Type B pancreatic cell (in vitro differentiated cells): ENCODE measurements around the gene SLC38A6. TPM values are rescaled to one million over a fixed set of nuclear protein-coding genes. Genes with fewer than 3 reads are reported as not detected.
A peak's percentile ranks its signal among the peaks of the same experiment; 100 is the strongest.

ENCODE experiments used
- DNase-seq: peaks from one replicate; pipeline ENCODE4 v3.0.0; 2021; ENCODE audit warnings: mixed read lengths; ENCODE audit not compliant: unreplicated experiment; ENCODE audit errors: extremely low spot score
- H3K27ac Mint-ChIP-seq: 2 replicates; pipeline ENCODE4 v1.8.0; 2021; ENCODE audit warnings: mild to moderate bottlenecking, mixed read lengths
- H3K27me3 Mint-ChIP-seq: 2 replicates; pipeline ENCODE4 v1.8.0; 2021; ENCODE audit warnings: mixed read lengths
- H3K36me3 Mint-ChIP-seq: 2 replicates; pipeline ENCODE4 v1.8.0; 2021; ENCODE audit warnings: mixed read lengths
- H3K4me1 Mint-ChIP-seq: one replicate; pipeline ENCODE4 v1.8.0; 2021; ENCODE audit warnings: mixed read lengths; ENCODE audit not compliant: unreplicated experiment
- H3K4me3 Mint-ChIP-seq: 2 replicates; pipeline ENCODE4 v1.8.0; 2021; ENCODE audit warnings: mild to moderate bottlenecking, mixed read lengths
- H3K9me3 Mint-ChIP-seq: 2 replicates; pipeline ENCODE4 v1.8.0; 2021; ENCODE audit warnings: mixed read lengths
- total RNA-seq: library from RNA; stranded (reverse); gene quantifications from 2 replicates; pipeline ENCODE4 v1.2.1, GENCODE V29; 2021; ENCODE audit warnings: low replicate concordance
- TF ChIP-seq, protein P1 (sequence below): fragments of 200-600 bp; sonication (generic); conservative IDR thresholded peaks from 2 replicates; pipeline ENCODE4 v1.5.0; 2021; ENCODE audit warnings: antibody characterized with exemption, mild to moderate bottlenecking

The SLC38A6 gene
- total RNA-seq, 1 donor from 2014 or later: 19.1 TPM

- no peak overlapping the region for H3K27ac Mint-ChIP-seq
- no peaks in the 10 kb centered on the region for H3K4me1 Mint-ChIP-seq
- peaks cover 28% of the 10 kb centered on the region for H3K36me3 Mint-ChIP-seq
- peaks cover 4% of the 10 kb centered on the region for H3K9me3 Mint-ChIP-seq
- no peak for DNase-seq
- no peak overlapping the region for H3K4me3 Mint-ChIP-seq
- H3K27me3 Mint-ChIP-seq: no peaks in the 10 kb centered on the region
- TF ChIP-seq, protein P1, sequence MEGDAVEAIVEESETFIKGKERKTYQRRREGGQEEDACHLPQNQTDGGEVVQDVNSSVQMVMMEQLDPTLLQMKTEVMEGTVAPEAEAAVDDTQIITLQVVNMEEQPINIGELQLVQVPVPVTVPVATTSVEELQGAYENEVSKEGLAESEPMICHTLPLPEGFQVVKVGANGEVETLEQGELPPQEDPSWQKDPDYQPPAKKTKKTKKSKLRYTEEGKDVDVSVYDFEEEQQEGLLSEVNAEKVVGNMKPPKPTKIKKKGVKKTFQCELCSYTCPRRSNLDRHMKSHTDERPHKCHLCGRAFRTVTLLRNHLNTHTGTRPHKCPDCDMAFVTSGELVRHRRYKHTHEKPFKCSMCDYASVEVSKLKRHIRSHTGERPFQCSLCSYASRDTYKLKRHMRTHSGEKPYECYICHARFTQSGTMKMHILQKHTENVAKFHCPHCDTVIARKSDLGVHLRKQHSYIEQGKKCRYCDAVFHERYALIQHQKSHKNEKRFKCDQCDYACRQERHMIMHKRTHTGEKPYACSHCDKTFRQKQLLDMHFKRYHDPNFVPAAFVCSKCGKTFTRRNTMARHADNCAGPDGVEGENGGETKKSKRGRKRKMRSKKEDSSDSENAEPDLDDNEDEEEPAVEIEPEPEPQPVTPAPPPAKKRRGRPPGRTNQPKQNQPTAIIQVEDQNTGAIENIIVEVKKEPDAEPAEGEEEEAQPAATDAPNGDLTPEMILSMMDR: no peak
Observed at GRCh38 chr14:60999536-60999935, 18.5 kb downstream of the SLC38A6 start.

GRCh38 chr14:61003571-61003970 is 22.5 kb downstream of the SLC38A6 start:
- Mint-ChIP-seq H3K27ac (no peak overlapping the region), H3K4me3 (no peak overlapping the region), H3K9me3 (no peaks in the 10 kb centered on the region), H3K36me3 (peaks cover 8% of the 10 kb centered on the region), H3K27me3 (no peaks in the 10 kb centered on the region), H3K4me1 (no peaks in the 10 kb centered on the region)
- TF ChIP-seq, protein P1: no peak
- DNase-seq: no peak

- Mint-ChIP-seq H3K27ac (no peak overlapping the region), H3K4me1 (no peaks in the 10 kb centered on the region), H3K36me3 (peaks cover 5% of the 10 kb centered on the region), H3K4me3 (no peak overlapping the region), H3K27me3 (no peaks in the 10 kb centered on the region), H3K9me3 (no peaks in the 10 kb centered on the region)
- no peak for DNase-seq
- TF ChIP-seq, protein P1: no peak
Observed at GRCh38 chr14:61019537-61019936, 38.5 kb downstream of the SLC38A6 start.

- no peaks in the 10 kb centered on the region for H3K27me3 Mint-ChIP-seq
- H3K27ac Mint-ChIP-seq: no peak overlapping the region
- TF ChIP-seq, protein P1: peak; percentile 94
- H3K4me1 Mint-ChIP-seq: peaks cover 15% of the 10 kb centered on the region
- H3K36me3 Mint-ChIP-seq: peaks cover under 1% of the 10 kb centered on the region
- DNase-seq: no peak
- no peaks in the 10 kb centered on the region for H3K9me3 Mint-ChIP-seq
- H3K4me3 Mint-ChIP-seq: no peak overlapping the region
Observed at GRCh38 chr14:61025251-61026223, 44.5 kb downstream of the SLC38A6 start.

- no peak for DNase-seq
- Mint-ChIP-seq H3K27ac (no peak overlapping the region), H3K9me3 (no peaks in the 10 kb centered on the region), H3K36me3 (peaks cover 4% of the 10 kb centered on the region), H3K4me3 (no peak overlapping the region), H3K27me3 (no peaks in the 10 kb centered on the region), H3K4me1 (peaks cover 15% of the 10 kb centered on the region)
- TF ChIP-seq, protein P1: no peak
Observed at GRCh38 chr14:61026526-61026925, 45.5 kb downstream of the SLC38A6 start.
